Colonic mucosa (tissue), 4 donors: ENCODE measurements around the gene COL23A1. TPM values are rescaled to one million over a fixed set of nuclear protein-coding genes. Genes with fewer than 3 reads are reported as not detected.
A peak's percentile ranks its signal among the peaks of the same experiment; 100 is the strongest.

Experiments used
- DNase-seq: peaks from one replicate; pipeline ENCODE4 v3.0.0-alpha.2; 2020
- H3K27ac ChIP-seq: fragments of 200-600 bp; one replicate; pipeline ENCODE4 v1.8.0; 2021
- H3K27me3 ChIP-seq: fragments of 200-600 bp; one replicate; pipeline ENCODE4 v1.8.0; 2021
- H3K36me3 ChIP-seq: fragments of 200-600 bp; one replicate; pipeline ENCODE4 v1.8.0; 2021
- H3K4me1 ChIP-seq: fragments of 200-600 bp; one replicate; pipeline ENCODE4 v1.8.0; 2021; ENCODE audit warnings: mild to moderate bottlenecking
- H3K4me3 ChIP-seq: fragments of 200-600 bp; one replicate; pipeline ENCODE4 v1.8.0; 2021
- H3K9ac ChIP-seq, 2 donors: one replicate each; pipeline ENCODE4 v1.7.0; 2013; ENCODE audit warnings: control low read depth in 2 of 2, low read depth in 2 of 2, low read length in 2 of 2
- H3K9me3 ChIP-seq: fragments of 200-600 bp; one replicate; pipeline ENCODE4 v1.8.0; 2021
- CTCF ChIP-seq: fragments of 200-600 bp; IDR thresholded peaks from one replicate; pipeline ENCODE4 v1.8.0; 2022; ENCODE audit warnings: antibody characterized with exemption, mild to moderate bottlenecking
- intact Hi-C: fragments of 100-400 bp; cut with DNase I; formaldehyde crosslinking; loops from one replicate; pipeline ENCODE4 v1.14.1; 2022
- total RNA-seq, 2 donors: library from RNA; stranded (reverse); fragmentation: NEBNext Ultra II Directional in 1 of 2; extraction: Animal tissue kit (Norgen Biotek cat#: 25700) in 1 of 2; gene quantifications; one replicate each; pipeline ENCODE4 v1.2.1, GENCODE V29; 2021
- donor health status: healthy.
- donor health status: DM: no; HTN: no; CAD: no.
- donor health status: DM: no; HTN: no; CAD: no.

COL23A1 gene
- total RNA-seq, 2 donors from 2014 or later = 0.37 to 0.49 TPM

GRCh38 chr5:178279723-178280438 lies 310.3 kb downstream of the COL23A1 start:
- no peaks in the 10 kb centered on the region for H3K9me3 ChIP-seq
- H3K36me3 ChIP-seq = no peaks in the 10 kb centered on the region
- no peak overlapping the region for H3K27ac ChIP-seq
- intact Hi-C loops = loop anchor here (2.0 to 5.0 kb wide), 3 partner anchors 271 to 562 kb away; partner anchors contain the start of gene COL23A1
- H3K9ac ChIP-seq = no peak overlapping the region
- no peaks in the 10 kb centered on the region for H3K27me3 ChIP-seq
- H3K4me1 ChIP-seq = no peaks in the 10 kb centered on the region
- no peak overlapping the region for H3K4me3 ChIP-seq
- peak; percentile 87 for TF ChIP-seq CTCF
- DNase-seq = peak; percentile 82

GRCh38 chr5:178279026-178279722 lies 311.0 kb downstream of the COL23A1 start:
- intact Hi-C loops = loop anchor here (5.0 kb wide), 1 partner anchor 313 kb away; the partner anchor contains the start of gene COL23A1
- Histone ChIP-seq H3K4me3 (no peak overlapping the region), H3K9ac (no peak overlapping the region), H3K27ac (no peak overlapping the region), H3K27me3 (no peaks in the 10 kb centered on the region), H3K9me3 (no peaks in the 10 kb centered on the region), H3K36me3 (no peaks in the 10 kb centered on the region), H3K4me1 (no peaks in the 10 kb centered on the region)
- no peak for DNase-seq
- TF ChIP-seq CTCF = no peak

GRCh38 chr5:178278358-178279023 lies 311.7 kb downstream of the COL23A1 start:
- DNase-seq = no peak
- H3K36me3 ChIP-seq = no peaks in the 10 kb centered on the region
- no peaks in the 10 kb centered on the region for H3K4me1 ChIP-seq
- H3K9me3 ChIP-seq = no peaks in the 10 kb centered on the region
- H3K27ac ChIP-seq = no peak overlapping the region
- no peak for TF ChIP-seq CTCF
- intact Hi-C loops = loop anchor here (5.0 kb wide), 1 partner anchor 314 kb away; the partner anchor contains the start of gene COL23A1
- H3K9ac ChIP-seq = no peak overlapping the region
- H3K4me3 ChIP-seq = no peak overlapping the region
- no peaks in the 10 kb centered on the region for H3K27me3 ChIP-seq

GRCh38 chr5:178277866-178278265 lies 312.3 kb downstream of the COL23A1 start:
- Histone ChIP-seq H3K36me3 (no peaks in the 10 kb centered on the region), H3K9me3 (no peaks in the 10 kb centered on the region), H3K4me3 (no peak overlapping the region), H3K27me3 (no peaks in the 10 kb centered on the region), H3K4me1 (no peaks in the 10 kb centered on the region), H3K9ac (no peak overlapping the region), H3K27ac (no peak overlapping the region)
- intact Hi-C loops = loop anchor here (5.0 kb wide), 1 partner anchor 314 kb away; the partner anchor contains the start of gene COL23A1
- no peak for TF ChIP-seq CTCF
- no peak for DNase-seq

GRCh38 chr5:178277346-178277745 lies 312.8 kb downstream of the COL23A1 start:
- intact Hi-C loops = loop anchor here (5.0 kb wide), 1 partner anchor 315 kb away; the partner anchor contains the start of gene COL23A1
- no peaks in the 10 kb centered on the region for H3K27me3 ChIP-seq
- no peaks in the 10 kb centered on the region for H3K9me3 ChIP-seq
- no peak overlapping the region for H3K9ac ChIP-seq
- no peak overlapping the region for H3K27ac ChIP-seq
- H3K36me3 ChIP-seq = no peaks in the 10 kb centered on the region
- no peak overlapping the region for H3K4me3 ChIP-seq
- TF ChIP-seq CTCF = no peak
- no peak for DNase-seq
- no peaks in the 10 kb centered on the region for H3K4me1 ChIP-seq
